ENCODE data around the gene SAPCD2. TPM values are rescaled to one million over a fixed set of nuclear protein-coding genes. Genes with fewer than 3 reads are reported as not detected.

The SAPCD2 gene
- total RNA-seq, 6 experiments from 2014 or later = 0.05 to 0.43 (median 0.22) TPM; not detected in 1

DNA sequence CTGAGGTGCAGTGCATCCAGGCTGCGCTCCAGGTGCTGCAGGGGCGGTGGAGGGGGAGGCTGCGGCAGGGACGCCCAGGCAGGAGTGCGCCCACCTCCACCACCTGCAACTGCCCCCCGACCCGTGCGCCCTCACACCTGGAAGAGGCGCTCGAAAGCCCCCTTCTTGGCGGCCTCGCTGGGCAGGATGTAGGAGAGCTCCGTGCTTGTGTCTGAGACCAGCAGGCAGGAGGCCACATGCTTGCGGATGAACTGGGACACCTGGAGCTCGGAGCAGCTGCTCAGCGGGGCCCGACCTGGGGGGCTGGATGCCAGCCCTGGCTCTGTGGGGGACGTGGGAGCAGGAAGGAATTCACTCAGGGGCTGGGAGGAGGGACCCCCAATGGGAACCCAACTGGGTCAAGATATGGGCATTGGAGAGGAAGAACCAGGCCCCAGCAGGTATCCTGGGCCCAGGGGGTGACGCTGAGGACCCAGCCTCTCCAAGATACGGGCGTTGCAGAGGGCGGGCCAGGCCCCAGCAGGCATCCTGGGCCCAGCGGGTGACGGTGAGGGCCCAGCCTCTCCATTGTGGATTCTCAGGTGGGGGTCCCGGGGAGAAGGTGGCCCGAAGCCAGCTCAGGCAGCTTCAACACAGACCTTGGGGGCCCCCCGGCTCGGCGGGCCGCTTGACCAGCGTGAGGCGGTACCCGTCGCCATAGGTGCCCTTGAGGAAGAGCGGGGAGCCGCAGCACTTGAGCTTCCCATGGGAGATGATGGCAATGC is 55.4 kb downstream of the SAPCD2 start:
- no peaks in the 10 kb centered on the region for H3K9me3 ChIP-seq
- no peaks in the 10 kb centered on the region for H3K27me3 ChIP-seq
- H3K27ac ChIP-seq = no peak overlapping the region
- TF ChIP-seq POLR2A (IDR thresholded peaks at IDR 0.05) (no peak), CTCF (IDR thresholded peaks at IDR 0.05) (no peak)
- no peak for DNase-seq
- WGBS (ENCODE audit: insufficient coverage, low coverage, low lambda C conversion rate, missing lambda C conversion rate) = 100% methylated on average over 1 of the region's 36 CpGs
- H3K4me3 ChIP-seq = no peak overlapping the region
- no peak for ATAC-seq
- no peaks in the 10 kb centered on the region for H3K4me1 ChIP-seq
- H3K36me3 ChIP-seq = peaks cover 0 to 17% (median 0%) of the 10 kb centered on the region in 4 donors
- intact Hi-C loops (cut with DNase I) = no loop called here

GRCh38 chr9:137014166-137014565 is 56.2 kb downstream of the SAPCD2 start:
- Histone ChIP-seq H3K4me1 (no peaks in the 10 kb centered on the region), H3K9me3 (no peaks in the 10 kb centered on the region), H3K4me3 (no peak overlapping the region), H3K36me3 (peaks cover 0 to 17% (median 1%) of the 10 kb centered on the region in 4 donors), H3K27ac (no peak overlapping the region), H3K27me3 (no peaks in the 10 kb centered on the region)
- intact Hi-C loops (cut with DNase I) = no loop called here
- no peak for ATAC-seq
- WGBS (ENCODE audit: insufficient coverage, low coverage, low lambda C conversion rate, missing lambda C conversion rate) = no CpG with 5 or more reads among the region's 23 CpGs
- TF ChIP-seq POLR2A (IDR thresholded peaks at IDR 0.05) (no peak), CTCF (IDR thresholded peaks at IDR 0.05) (no peak)
- no peak for DNase-seq

GRCh38 chr9:137013571-137013940 is 56.8 kb downstream of the SAPCD2 start:
- no peak for DNase-seq

GRCh38 chr9:137012694-137013570 is 57.4 kb downstream of the SAPCD2 start:
- WGBS (ENCODE audit: insufficient coverage, low coverage, low lambda C conversion rate, missing lambda C conversion rate) = 100% methylated on average over 2 of the region's 67 CpGs
- DNase-seq (no peak), ATAC-seq (no peak)
- Histone ChIP-seq H3K27ac (no peak overlapping the region), H3K27me3 (no peaks in the 10 kb centered on the region), H3K4me1 (no peaks in the 10 kb centered on the region), H3K36me3 (peaks cover 0 to 17% (median 1%) of the 10 kb centered on the region in 4 donors), H3K9me3 (no peaks in the 10 kb centered on the region), H3K4me3 (no peak overlapping the region)
- intact Hi-C loops (cut with DNase I) = no loop called here
- TF ChIP-seq CTCF (IDR thresholded peaks at IDR 0.05) = no peak
- TF ChIP-seq POLR2A (IDR thresholded peaks at IDR 0.05) = no peak

More at GRCh38 chr9:137013571-137013940, 56.8 kb downstream of the SAPCD2 start:
- H3K36me3 ChIP-seq = peaks cover 0 to 17% (median 1%) of the 10 kb centered on the region in 4 donors
- no peaks in the 10 kb centered on the region for H3K9me3 ChIP-seq
- H3K4me1 ChIP-seq = no peaks in the 10 kb centered on the region
- H3K27me3 ChIP-seq = no peaks in the 10 kb centered on the region
- no peak for TF ChIP-seq POLR2A (IDR thresholded peaks at IDR 0.05)
- TF ChIP-seq CTCF (IDR thresholded peaks at IDR 0.05) = no peak
- no peak for ATAC-seq
- intact Hi-C loops (cut with DNase I) = no loop called here
- no CpG with 5 or more reads among the region's 20 CpGs for WGBS (ENCODE audit: insufficient coverage, low coverage, low lambda C conversion rate, missing lambda C conversion rate)
- no peak overlapping the region for H3K27ac ChIP-seq
- H3K4me3 ChIP-seq = no peak overlapping the region

Small RNAs within 50 kb of the gene (small RNA-seq; reads per million reads assigned to genes)
- gene RF00153 = 0 to 0.10 reads per million in 2 experiments

Other genes with a start within 250 kb of the SAPCD2 start
- gene AJM1, start 228.1 kb downstream of the SAPCD2 start, total RNA-seq = 1 to 10 TPM; 1.7 to 2.8 (median 2.6) TPM
- gene PHPT1, start 221.1 kb downstream of the SAPCD2 start, total RNA-seq = 10 to 100 TPM; 30.5 to 66.6 (median 49.3) TPM
- gene MAMDC4, start 218.2 kb downstream of the SAPCD2 start, total RNA-seq = 10 to 100 TPM in 4 of 6 experiments, 1 to 10 TPM in 2; 5.7 to 27.9 (median 22.5) TPM
- gene EDF1, start 204.2 kb downstream of the SAPCD2 start, total RNA-seq = 100 to 1,000 TPM; 216 to 486 (median 227) TPM
- 1 to 10 TPM; 5.8 to 8.8 (median 7.1) TPM for gene TRAF2, start 184.0 kb downstream of the SAPCD2 start, total RNA-seq
- gene FBXW5, start 125.8 kb downstream of the SAPCD2 start, total RNA-seq = 100 to 1,000 TPM in 3 of 6 experiments, 10 to 100 TPM in 3; 84.0 to 290 (median 97.4) TPM
- gene C8G, start 125.3 kb downstream of the SAPCD2 start, total RNA-seq = 100 to 1,000 TPM; 248 to 755 (median 453) TPM
- 10 to 100 TPM in 5 of 6 experiments, 1 to 10 TPM in 1; 2.7 to 36.4 (median 20.3) TPM for gene LCN12, start 118.3 kb downstream of the SAPCD2 start, total RNA-seq
- gene PTGDS, start 93.1 kb downstream of the SAPCD2 start, total RNA-seq = 10 to 100 TPM in 2 of 6 experiments, 1 to 10 TPM in 4; 4.3 to 21.9 (median 6.0) TPM
- gene LCNL1, start 87.6 kb downstream of the SAPCD2 start, total RNA-seq = not detected
- gene PAXX, start 78.1 kb downstream of the SAPCD2 start, total RNA-seq = 10 to 100 TPM; 13.8 to 34.5 (median 23.3) TPM
- gene CLIC3, start 74.0 kb downstream of the SAPCD2 start, total RNA-seq = under 1 TPM in 2 of 6 experiments, not detected in 4; 0.37 to 0.51 TPM
- gene ABCA2, start 42.3 kb downstream of the SAPCD2 start, total RNA-seq = 10 to 100 TPM; 23.7 to 49.2 (median 34.2) TPM
- gene FUT7, start 38.5 kb downstream of the SAPCD2 start, total RNA-seq = under 1 TPM in 2 of 6 experiments, not detected in 4; 0.12 to 0.13 TPM
- 10 to 100 TPM in 5 of 6 experiments, 1 to 10 TPM in 1; 9.3 to 14.9 (median 12.2) TPM for gene NPDC1, start 24.4 kb downstream of the SAPCD2 start, total RNA-seq
- 1 to 10 TPM in 2 of 6 experiments, under 1 TPM in 4; 0.50 to 2.1 (median 0.80) TPM for gene ENTPD2, start 16.5 kb downstream of the SAPCD2 start, total RNA-seq
- gene UAP1L1, start 7.0 kb upstream of the SAPCD2 start, total RNA-seq = 1 to 10 TPM; 1.3 to 4.9 (median 1.9) TPM
- 10 to 100 TPM; 24.0 to 39.1 (median 28.8) TPM for gene MAN1B1, start 16.4 kb upstream of the SAPCD2 start, total RNA-seq
- 10 to 100 TPM; 62.2 to 86.2 (median 66.2) TPM for gene DPP7, start 44.2 kb upstream of the SAPCD2 start, total RNA-seq
- not detected for gene GRIN1, start 68.6 kb upstream of the SAPCD2 start, total RNA-seq
- under 1 TPM in 2 of 6 experiments, not detected in 4; 0.17 to 0.18 TPM for gene LRRC26, start 99.5 kb upstream of the SAPCD2 start, total RNA-seq
- not detected for gene TMEM210, start 101.5 kb upstream of the SAPCD2 start, total RNA-seq
- 10 to 100 TPM; 16.1 to 36.5 (median 27.9) TPM for gene ANAPC2, start 118.0 kb upstream of the SAPCD2 start, total RNA-seq
- gene SSNA1, start 118.1 kb upstream of the SAPCD2 start, total RNA-seq = 10 to 100 TPM; 21.5 to 53.3 (median 25.5) TPM
- gene TPRN, start 130.2 kb upstream of the SAPCD2 start, total RNA-seq = 10 to 100 TPM; 12.1 to 28.9 (median 18.1) TPM
- 10 to 100 TPM; 17.7 to 28.0 (median 23.9) TPM for gene TMEM203, start 135.1 kb upstream of the SAPCD2 start, total RNA-seq
- gene NDOR1, start 135.1 kb upstream of the SAPCD2 start, total RNA-seq = 1 to 10 TPM; 4.7 to 9.6 (median 7.4) TPM
- gene RNF208, start 151.7 kb upstream of the SAPCD2 start, total RNA-seq = 10 to 100 TPM in 1 of 6 experiments, 1 to 10 TPM in 5; 3.5 to 12.2 (median 4.5) TPM
- 1 to 10 TPM in 1 of 6 experiments, under 1 TPM in 4, not detected in 1; 0.20 to 1.2 (median 0.31) TPM for gene CYSRT1, start 154.6 kb upstream of the SAPCD2 start, total RNA-seq
- not detected for gene RNF224, start 156.9 kb upstream of the SAPCD2 start, total RNA-seq
- not detected for gene SLC34A3, start 160.3 kb upstream of the SAPCD2 start, total RNA-seq
- gene TUBB4B, start 170.7 kb upstream of the SAPCD2 start, total RNA-seq = 100 to 1,000 TPM in 5 of 6 experiments, 10 to 100 TPM in 1; 88.4 to 274 (median 124) TPM
- not detected for gene STPG3, start 180.7 kb upstream of the SAPCD2 start, total RNA-seq
- gene NELFB, start 184.8 kb upstream of the SAPCD2 start, total RNA-seq = 10 to 100 TPM; 15.6 to 21.6 (median 20.1) TPM
- gene TOR4A, start 207.2 kb upstream of the SAPCD2 start, total RNA-seq = 1 to 10 TPM; 2.2 to 4.9 (median 3.7) TPM
- 1 to 10 TPM in 3 of 6 experiments, under 1 TPM in 3; 0.57 to 2.3 (median 0.98) TPM for gene NRARP, start 231.7 kb upstream of the SAPCD2 start, total RNA-seq

All from right lobe of liver (tissue), 6 donors.